22Rv1 (cell line): ENCODE results near the gene FLCN.

Source experiments
- CTCF ChIP-seq: fragments of 450-650 bp; IDR thresholded peaks from 2 replicates; pipeline ENCODE4 v1.5.1; 2017; ENCODE audit warnings: mild to moderate bottlenecking
- ZFX ChIP-seq: fragments of 450-650 bp; IDR thresholded peaks from 2 replicates; pipeline ENCODE4 v1.6.1; 2017; ENCODE audit warnings: antibody characterized with exemption, borderline replicate concordance

DNA sequence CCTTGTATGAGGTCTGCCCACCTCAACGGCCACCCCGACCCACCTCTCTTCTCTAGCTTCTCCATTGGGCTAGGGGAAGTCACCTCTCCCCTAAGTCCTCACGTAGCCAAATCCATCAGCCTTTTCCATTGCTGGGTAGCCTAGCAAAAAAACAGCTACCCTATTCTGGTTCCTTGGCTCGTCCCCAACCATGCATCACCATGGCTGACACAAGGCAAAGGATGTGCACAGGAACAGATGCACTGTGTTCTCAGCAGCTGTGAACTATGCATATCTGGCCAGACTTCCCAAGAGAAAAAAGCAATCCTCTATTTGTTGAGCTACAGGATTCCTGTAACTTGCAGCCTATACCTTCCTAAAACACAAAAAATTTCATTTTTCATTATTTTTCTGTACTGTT lies 22.0 kb upstream of the FLCN start:
- no peak for TF ChIP-seq CTCF
- no peak for TF ChIP-seq ZFX
